SU-DHL-6 (cell line): ENCODE measurements around the gene ARMH2.

Source experiments
- CTCF ChIP-seq: fragments of 200-600 bp; sonication (generic); IDR thresholded peaks from one replicate; pipeline ENCODE4 v1.5.1; 2017; ENCODE audit warnings: antibody characterized with exemption, mild to moderate bottlenecking, low read length, moderate library complexity; ENCODE audit not compliant: insufficient read depth, poor library complexity, severe bottlenecking
- EZH2phosphoT487 ChIP-seq: fragments of 200-600 bp; sonication (generic), shearing (Covaris generic); conservative IDR thresholded peaks from 2 replicates; pipeline ENCODE4 v1.6.1; 2018; ENCODE audit warnings: mild to moderate bottlenecking, antibody characterized with exemption, low read length, moderate library complexity, mixed read lengths

GRCh38 chr6:24845578-24845977 is 46.9 kb upstream of the ARMH2 start:
- TF ChIP-seq CTCF (no peak), EZH2phosphoT487 (no peak)
